Choroid plexus epithelial cell (primary cell): ENCODE measurements around the gene SLC22A23.
A peak's percentile ranks its signal among the peaks of the same experiment; 100 is the strongest.

ENCODE experiments used
- DNase-seq: peaks from one replicate; pipeline ENCODE4 v3.0.0-alpha.2; 2010; ENCODE audit warnings: low read depth
- H3K4me3 ChIP-seq: 2 replicates; pipeline ENCODE4 v1.5.1; 2011; ENCODE audit warnings: low read depth, mild to moderate bottlenecking, control low read depth, low read length, moderate library complexity
- CTCF ChIP-seq: conservative IDR thresholded peaks from 2 replicates; pipeline ENCODE4 v1.5.1; 2011; ENCODE audit warnings: low read depth, mild to moderate bottlenecking, control low read depth, inconsistent platforms, low read length, moderate library complexity

SLC22A23 gene

GRCh38 chr6:3318226-3318625 is 138.6 kb downstream of the SLC22A23 start:
- no peak for DNase-seq
- TF ChIP-seq CTCF, result no peak
- H3K4me3 ChIP-seq, result no peak overlapping the region

- no peak for TF ChIP-seq CTCF
- H3K4me3 ChIP-seq, result no peak overlapping the region
- no peak for DNase-seq
Measured at GRCh38 chr6:3317741-3318211, 139.1 kb downstream of the SLC22A23 start.

- no peak for TF ChIP-seq CTCF
- no peak for DNase-seq
- no peak overlapping the region for H3K4me3 ChIP-seq
Measured at GRCh38 chr6:3316818-3317217, 140.0 kb downstream of the SLC22A23 start.

- no peak for TF ChIP-seq CTCF
- H3K4me3 ChIP-seq, result no peak overlapping the region
- DNase-seq, result no peak
Measured at GRCh38 chr6:3316331-3316730, 140.5 kb downstream of the SLC22A23 start.

GRCh38 chr6:3315841-3316240 is 141.0 kb downstream of the SLC22A23 start:
- peak; percentile 85 for DNase-seq
- no peak for TF ChIP-seq CTCF

GRCh38 chr6:3314621-3315467 is 142.0 kb downstream of the SLC22A23 start:
- no peak for TF ChIP-seq CTCF
- DNase-seq, result no peak
- no peak overlapping the region for H3K4me3 ChIP-seq

More at GRCh38 chr6:3315841-3316240, 141.0 kb downstream of the SLC22A23 start:
- H3K4me3 ChIP-seq, result no peak overlapping the region

- H3K4me3 ChIP-seq, result no peak overlapping the region
- no peak for TF ChIP-seq CTCF
- DNase-seq, result no peak
Measured at GRCh38 chr6:3314176-3314575, 142.7 kb downstream of the SLC22A23 start.
